Islet of Langerhans (tissue), 1 donor: Measurements from ENCODE around the gene CEP20.
"Not testable (repeated sequence)": the region's sequence is repeated elsewhere in the genome, so short reads cannot be mapped to it uniquely, and the experiment has no call there.

ENCODE experiments used
- FAIRE-seq: peaks from one replicate; lab custom pipeline; 2011; peaks lifted over from hg19 to GRCh38; lab: Jason Lieb, UNC

Gene CEP20

DNA sequence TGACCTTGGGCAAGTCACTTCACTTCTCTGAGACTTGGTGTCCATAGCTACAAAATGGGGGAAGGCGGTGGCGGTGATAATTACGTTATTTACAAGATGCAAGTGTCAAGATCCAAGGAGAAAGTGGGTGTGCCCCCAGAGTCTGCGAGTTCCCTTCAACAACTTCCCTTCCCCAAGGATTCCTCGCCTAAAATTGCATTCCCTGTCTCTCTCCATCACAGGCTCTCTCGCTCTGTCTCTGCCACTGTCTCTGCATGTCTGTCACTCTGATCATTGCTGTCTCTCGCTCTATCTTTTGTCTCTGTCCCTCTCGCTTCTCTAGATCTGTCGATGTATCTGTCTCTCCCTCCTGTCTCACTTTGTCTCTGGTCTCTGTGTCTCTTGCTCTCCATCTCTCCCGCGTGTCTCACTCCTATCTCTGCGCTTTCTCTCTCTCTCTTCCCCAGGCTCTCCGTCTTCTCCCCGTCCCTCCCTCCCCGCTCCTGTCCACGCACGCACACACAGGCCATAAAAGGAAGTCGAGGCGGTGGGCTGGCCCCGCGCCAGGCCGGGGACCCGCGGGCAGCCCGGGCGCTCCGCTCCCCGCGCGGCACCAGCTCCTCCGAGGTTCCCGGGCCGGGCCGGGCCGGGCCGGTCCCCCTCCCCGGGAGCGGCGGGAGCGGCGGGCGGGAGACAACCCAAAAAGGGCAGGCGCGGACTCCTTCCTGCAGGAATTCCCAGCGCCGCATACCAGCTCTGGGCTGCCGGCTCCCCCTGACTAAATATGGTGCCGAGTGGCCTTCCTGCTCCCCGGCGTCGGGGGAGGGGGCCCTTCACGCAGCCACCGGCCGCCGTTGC, 30.5 kb downstream of the CEP20 start:
- no peak for FAIRE-seq

DNA sequence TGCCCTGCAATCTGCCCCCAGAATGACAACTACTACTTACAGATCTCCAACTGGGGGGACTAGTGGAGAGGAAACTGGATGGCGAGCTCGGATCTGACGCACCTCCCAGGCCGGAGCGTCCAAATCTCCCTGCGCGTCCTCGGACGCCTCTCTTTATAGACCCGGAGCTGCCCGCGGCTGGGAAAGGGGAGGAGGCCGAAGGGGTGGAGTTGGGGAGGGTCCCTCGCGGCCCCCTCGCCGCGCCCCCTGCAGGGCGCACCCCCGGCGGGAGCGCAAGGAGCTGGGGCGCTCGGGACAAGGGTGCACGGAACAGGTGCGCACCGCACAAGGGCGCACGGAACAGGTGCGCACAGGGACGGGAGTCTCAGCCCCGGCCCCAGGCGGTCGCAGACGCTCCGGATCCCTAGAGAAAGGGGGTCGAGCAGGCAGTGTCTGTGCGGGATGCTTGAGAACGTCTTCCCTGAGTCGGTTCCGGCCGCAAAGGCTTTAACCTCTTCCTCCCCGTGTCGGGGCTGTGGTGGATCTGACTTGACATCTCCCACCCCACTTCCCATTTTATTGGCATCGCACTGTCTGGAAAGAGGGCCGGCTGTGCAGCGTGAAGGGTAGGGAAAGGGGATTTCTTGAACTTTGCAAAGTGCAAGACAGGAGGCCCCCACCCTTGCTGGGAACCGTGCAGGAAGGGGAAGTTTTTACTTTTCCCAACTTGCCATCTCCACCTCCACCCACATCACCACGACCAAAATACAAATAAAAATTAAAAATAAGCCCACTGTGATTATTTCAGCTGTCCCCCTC, 31.3 kb downstream of the CEP20 start, which contains the start of gene MYH11:
Gene MYH11, minus strand, starts transcription at position 128 of the 798 bp plus-strand sequence. CDS start 18,776 bp downstream, outside the sequence.
- no peak for FAIRE-seq

DNA sequence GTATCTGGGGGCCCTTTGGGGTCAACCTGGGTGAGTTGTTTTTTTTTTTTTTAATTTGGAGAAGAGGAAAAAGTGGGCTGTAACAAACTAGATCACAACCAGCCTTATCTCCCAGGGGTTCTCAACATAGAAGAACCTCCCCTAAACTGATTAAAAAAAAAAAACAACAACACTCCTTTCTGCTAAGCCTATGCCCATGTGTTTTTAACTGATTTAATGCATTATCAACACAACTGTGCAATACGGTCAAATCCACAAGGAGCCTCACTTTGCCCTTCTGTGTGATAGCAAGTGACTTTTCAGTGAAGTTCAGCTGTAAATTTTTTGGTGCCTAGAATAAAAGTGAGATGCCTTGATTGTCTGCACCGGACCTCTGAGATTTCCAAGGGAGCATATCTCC, 32.2 kb downstream of the CEP20 start:
- no peak for FAIRE-seq

DNA sequence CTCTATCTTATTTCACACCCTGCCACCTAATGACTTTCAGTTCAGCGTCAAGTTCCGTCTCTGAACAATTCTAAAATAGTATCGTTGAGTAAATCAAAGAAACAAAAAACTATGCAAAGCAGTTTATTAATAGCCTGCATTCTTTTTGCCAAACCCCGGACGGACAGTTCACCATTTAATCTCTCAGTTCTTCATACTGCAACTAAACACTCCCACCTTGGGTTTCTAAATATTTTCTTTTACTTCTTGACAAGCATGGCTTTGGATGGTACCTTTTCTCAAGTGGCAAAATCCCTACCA, 32.7 kb downstream of the CEP20 start:
- FAIRE-seq = no peak

DNA sequence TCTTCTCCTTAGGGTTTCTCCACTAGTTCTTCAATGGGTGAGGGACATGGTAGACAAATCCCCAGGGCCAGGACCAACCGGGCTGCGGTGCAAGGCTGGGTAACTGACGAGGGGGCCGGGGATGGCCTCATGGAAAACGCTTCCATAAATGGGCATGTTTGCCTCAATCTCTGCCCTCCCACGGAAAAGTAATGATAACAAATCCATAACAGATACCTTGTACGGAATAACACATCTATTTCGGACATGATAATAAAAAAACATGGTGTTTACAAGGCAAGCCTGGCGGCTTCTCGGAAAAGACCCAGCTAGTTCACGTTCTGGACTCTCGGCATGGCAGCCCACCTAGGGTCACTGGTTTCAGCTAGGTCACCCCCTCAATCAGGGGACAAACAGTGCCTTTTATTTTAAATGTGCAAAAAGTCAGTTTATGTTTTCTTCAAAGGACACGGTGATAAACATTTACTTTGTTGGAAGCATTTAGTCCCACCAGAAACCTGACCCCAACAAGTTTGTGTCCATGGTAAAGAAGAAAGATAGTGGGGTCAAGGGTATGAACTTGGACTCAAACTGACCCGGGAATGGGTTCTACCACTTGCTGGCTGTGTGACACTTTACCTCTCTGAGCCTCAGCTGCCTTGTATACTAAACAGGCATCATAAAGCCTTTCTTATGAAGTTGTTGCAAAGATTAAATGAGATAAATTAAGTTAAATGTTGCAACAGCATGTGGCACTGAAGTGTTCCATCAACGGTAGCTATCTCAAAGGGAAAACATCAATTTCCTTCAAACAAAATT, 33.3 kb downstream of the CEP20 start:
- FAIRE-seq = no peak

DNA sequence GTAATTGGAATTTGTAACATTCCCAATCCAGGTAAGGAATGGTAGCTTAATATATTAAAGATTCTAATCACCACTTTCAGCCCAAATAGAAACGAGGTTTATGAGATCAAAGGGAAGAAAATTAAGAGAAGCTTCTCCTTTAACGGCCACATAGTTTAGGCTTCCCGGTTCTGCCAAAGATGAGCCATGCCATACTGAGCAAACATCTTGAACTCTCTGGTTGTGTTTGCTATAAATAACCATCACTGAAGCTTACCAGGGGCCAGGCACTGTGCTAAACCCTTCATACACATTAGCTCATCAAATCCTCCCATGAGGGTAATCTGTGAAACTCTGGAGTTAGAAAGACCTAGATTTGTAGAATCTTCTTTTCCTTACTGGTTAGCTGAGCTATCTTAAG, 34.3 kb downstream of the CEP20 start:
- FAIRE-seq = no peak

DNA sequence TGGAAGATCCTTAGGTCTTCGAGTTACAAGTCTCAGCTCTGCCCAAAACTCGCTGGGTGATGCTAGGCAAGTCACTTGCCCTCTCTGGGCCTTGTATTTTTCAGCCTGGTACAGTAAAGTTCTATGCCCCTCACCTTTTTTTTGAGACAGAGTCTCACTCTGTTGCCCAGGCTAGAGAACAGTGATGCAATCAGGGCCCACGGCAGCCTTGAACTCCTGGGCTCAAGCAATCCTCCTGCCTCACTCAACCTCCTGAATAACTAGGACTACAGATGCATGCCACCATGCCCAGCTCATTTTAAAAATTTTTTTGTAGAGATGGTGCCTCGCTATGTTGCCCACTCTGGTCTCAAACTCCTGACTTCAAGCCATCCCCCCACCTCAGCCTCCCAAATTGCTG, 35.4 kb downstream of the CEP20 start:
- no peak for FAIRE-seq

DNA sequence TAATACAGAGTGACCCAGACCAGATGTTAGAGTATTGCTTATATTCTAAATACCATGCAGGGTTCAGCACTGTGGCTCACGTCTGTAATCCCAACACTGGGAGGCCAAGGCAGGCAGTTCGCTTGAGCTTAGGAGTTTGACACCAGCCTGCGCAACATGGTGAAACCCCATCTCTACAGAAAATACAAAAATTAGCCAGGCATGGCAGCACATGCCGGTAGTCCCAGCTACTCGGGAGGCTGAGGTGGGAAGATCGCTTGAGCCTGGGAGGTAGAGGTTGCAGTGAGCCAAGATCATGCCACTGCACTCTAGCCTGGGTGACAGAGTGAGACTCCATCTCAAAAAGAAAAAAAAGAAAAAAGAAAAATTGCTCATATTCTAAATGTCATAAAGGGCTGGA, 37.8 kb downstream of the CEP20 start:
- FAIRE-seq = not testable (repeated sequence)

DNA sequence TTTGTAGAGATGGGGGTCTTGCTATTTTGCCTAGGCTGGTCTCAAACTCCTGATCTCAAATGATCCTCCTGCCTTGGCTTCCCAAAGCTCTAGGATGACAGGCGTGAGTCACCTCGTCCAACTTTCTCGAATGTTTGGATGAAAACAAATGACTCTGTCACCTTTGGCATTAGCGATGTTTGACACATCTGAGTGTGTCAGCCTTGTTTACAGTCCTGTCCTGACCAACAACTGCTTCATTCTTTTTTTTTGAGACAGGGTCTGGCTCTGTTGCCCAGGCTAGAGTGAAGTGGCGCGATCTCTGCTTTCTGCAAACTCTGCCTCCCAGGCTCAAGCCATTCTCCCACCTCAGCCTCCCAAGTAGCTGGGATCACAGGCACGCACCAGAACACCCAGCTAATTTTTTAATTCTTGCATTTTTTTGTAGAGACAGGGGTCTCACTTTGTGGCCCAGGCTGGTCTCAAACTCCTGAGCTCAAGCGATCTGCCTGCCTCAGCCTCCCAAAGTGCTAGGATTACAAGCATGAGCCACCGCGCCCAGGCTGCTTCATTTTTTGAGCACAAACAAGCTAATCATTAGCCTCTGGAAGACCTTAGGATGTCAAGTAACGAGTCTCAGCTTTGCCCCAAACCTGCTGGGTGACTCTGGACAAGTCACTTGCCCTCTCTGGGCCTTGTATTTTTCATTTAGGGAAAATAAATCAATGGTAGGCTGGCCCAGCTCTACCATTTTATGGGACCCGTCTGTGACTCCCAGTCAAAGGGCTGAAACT, 39.0 kb downstream of the CEP20 start:
- FAIRE-seq = no peak

DNA sequence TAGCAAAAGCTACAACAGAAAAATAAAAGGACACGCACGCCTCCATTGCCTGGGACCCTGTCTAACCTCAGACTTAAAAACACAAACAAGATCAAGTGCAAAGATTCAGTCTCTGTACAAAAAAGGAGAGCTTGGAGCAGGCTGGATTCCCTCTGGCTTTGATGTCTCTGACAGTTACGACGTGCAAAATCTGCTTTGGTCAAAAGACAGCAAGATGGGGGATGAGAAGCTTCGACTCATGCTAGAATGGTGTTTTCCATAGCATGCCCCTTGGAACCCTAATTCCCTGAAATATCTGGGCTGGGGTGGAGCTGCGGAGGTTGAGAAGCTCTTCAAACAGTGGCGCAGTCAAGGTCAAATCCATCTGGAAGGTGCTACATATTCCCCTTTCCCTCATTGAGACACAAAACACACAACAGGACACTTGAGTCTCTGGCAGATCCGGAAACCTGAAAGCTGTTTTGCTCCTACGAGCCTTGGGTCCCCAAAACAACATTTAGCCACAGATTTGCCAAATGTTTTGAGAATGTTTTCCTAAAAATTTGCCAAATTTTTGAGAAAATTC, 40.7 kb downstream of the CEP20 start:
- FAIRE-seq = no peak

DNA sequence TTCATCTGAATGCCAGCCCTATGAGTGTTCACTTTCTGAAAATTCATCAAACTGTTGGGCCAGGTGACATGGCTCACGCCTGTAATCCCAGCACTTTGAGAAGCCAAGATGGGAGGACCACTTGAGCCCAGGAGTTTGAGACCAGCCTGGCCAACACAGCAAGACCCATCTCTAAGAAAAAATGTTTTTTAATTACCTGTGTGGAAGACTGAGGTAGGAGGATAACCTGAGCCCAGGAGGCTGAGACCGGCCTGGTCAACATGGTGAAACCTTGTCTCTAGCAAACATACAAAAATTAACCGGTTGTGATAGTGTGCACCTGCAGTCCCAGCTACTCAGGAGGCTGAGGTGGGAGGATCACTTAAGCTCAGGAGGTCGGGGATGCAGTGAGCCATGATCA, 41.9 kb downstream of the CEP20 start:
- FAIRE-seq = no peak

DNA sequence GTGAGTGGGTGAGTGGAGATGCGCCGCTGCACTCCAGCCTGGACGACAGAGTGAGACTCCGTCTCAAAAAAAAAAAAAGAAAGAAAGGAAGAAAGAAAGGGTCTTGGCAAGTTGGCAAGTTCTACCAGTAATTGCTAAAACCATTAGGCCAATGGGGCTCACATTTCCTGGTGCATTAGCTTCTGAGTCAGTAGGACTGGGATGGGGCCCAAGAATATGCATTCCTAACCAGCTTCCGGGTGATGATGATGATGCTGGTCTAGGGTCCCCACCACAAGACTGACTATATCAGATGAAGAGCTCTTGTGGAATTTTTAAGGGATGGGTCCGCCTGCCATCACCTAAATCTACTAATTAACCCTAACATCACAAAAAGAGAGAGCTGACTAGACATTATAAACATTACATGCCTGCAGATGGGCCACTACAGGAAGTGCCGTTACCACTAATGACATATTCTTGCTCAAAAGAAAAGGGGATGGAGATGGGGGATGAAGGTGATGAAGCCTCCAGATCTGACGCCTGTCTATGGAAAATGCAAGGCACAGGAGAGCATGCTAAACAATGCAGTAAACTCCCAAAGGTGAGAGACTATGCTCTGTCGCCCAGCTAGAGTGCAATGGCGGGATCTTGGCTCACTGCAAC, 44.6 kb downstream of the CEP20 start:
- FAIRE-seq = no peak

DNA sequence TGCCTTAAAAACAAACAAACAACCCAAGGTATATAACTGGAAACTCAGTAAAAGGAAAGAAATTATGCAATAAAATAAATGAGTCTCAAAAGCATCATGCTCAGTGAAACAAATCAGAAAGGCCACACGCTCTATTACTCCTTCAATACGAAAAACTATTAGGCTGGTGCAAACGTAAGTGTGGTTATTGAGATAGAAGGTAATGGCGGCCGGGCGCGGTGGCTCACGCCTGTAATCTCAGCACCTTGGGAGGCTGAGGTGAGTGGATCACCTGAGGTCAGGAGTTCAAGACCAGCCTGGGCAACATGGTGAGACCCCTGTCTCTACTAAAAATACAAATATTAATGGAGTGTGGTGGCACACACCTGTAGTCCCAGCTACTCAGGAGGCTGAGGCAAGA, 49.2 kb downstream of the CEP20 start:
- FAIRE-seq = not testable (repeated sequence)

DNA sequence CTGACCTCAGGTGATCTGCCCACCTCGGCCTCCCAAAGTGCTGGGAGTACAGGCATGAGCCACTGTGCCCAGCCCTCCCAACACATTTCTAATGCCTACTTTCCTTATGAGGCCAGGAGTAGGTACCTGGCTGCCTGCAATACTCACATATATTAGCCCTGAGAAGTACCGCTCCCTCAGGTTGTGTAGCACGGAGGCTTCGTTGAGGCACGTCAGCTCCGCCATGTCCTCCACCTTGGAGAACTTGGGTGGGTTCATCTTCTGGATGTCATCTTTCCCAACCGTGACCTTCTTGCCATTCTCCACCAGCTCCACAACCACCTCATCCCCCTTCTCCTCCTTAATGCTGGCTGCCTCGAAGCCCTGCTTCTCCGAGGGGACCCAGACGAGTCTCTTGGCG, 50.6 kb downstream of the CEP20 start:
- no peak for FAIRE-seq

DNA sequence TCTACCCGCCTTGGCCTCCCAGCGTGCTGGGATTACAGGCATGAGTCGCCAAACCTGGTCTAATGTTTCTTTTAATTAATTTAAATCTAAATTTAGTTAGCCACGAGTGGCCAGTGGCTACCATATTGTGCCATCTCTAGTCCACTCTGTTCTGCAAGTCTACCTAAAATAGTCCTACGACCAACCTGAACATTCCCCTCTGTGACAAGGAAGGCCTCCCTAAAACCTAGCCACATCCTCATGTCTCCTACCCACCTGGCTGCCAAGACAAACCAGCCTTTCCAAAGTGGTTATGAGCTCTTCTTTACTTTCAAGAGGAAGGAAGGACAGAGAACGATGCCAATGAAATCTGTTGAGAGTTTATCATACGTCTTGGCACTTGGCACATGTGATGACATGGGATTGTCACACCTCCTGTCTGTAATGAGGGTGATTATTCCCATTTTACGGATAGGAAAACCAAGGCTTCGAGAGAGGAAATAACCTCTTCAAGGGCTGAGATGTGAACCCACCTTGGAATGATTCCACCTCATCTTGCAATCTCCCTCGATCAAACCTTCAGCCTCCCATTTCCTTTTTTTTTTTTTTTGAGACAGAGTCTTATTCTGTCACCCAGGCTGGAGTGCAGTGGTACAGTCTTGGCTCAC, 51.3 kb downstream of the CEP20 start:
- no peak for FAIRE-seq

DNA sequence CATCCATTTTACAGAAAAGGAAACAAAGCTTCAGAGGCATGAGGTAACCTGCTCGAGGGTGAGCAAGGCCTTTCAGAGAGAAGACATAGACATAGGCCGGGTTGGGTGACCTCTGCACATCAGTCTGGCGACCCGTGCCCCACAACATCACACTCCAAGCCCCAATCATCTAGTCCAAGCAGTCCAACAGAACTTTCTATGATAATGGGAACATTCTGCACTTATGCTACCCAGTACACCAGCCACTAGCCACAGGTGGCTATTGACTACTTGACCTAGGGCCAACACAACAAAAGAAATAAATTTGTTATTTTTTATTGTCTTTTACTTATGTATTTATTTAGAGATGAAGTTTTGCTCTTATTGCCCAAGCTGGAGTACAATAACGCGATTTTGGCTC, 52.3 kb downstream of the CEP20 start:
- no peak for FAIRE-seq

DNA sequence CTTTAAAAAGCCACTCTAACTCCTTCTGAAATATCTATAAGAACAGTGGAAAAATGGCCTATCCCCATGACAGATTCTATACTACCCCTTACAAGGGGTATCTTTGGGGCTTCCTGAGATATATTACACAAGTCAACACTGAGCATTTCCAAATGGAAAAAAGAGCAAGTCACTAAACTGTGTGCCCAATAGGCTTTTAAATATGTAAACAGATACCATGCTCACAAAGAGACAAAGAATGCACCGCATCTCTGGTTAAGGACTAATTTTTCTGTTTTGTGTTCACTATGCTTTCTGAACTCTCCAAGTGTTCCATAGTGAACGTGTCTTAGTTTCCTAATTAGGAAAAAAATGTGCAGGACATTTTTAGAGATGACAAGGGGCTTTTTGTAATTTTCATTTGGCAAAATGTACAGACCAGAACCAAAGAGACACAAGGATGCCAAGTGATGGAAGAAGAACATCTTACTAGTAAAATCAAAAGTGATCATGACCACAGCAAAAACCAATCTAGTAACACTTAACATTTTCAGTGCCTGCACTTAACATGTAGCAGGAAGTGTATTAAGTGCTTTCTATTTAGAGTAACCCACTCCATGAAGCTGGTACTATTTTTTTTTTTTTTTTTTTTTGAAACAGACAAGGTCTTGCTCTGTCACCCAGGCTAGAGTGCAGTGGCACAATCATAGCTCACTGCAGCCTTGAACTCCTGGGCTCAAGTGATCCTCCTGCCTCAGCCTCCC, 53.1 kb downstream of the CEP20 start:
- no peak for FAIRE-seq

DNA sequence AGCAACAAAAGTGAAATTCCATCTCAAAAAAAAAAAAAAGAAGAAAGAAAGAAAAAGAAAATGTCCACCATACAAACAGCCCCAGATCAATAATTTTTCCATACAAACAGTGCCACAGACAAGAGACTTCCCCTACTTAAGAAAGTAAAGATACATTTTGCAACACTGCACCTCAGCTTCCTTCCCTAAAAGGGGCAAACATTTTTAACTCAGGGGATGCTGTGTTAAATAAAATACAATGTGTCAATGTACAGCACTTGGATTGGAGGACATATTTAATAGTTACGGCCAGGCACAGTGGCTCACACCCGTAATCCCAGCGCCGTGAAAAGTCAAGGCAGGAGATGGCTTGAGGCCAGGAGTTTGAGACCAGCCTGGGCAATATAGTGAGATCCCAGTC, 53.9 kb downstream of the CEP20 start:
- no peak for FAIRE-seq

DNA sequence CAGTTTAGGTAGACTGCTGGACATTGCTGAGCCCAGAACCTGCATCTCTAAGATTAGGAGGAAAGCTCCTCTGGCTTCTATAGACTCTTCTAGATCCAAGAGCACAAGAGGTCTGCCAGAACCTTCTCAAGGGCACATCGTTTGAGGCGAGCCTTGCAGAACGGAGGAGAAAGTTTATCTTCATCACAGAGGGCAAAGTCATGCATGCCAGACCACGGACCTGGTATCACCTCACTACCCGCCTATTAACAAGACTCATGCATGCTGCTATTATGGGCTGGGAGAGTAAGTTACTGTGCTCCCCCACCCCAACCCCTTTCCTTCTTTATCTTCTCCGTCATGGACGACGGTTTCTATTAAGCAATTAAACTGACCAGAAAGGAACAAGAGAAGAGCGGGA, 54.9 kb downstream of the CEP20 start:
- FAIRE-seq = no peak

DNA sequence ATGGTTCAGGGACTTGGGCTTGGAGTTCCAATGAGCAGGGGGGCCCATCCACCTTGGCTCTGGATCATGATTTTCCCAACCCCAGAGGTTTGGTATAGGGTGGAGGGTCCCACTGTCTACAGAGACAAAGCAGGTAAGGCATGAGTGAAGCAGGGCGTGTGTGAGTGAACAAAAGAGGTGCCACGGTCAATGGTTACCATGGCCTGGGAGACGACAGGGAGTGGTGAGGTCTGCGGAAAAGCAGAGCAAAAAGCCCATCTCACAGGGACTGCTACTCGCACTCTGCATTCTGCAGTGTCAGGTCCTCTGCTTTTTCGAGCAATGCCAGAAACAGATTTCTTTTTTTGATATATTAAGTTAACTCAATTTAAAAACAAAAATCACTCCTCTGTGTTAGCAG, 56.2 kb downstream of the CEP20 start:
- FAIRE-seq = no peak
